Lower leg skin (tissue), 4 donors: Measurements from ENCODE around the gene CEP128. TPM values are rescaled to one million over a fixed set of nuclear protein-coding genes. Genes with fewer than 3 reads are reported as not detected.

ENCODE experiments used
- DNase-seq, 2 donors: peaks; one replicate each; pipeline ENCODE4 v3.0.0-alpha.2; 2019; ENCODE audit warnings: low spot score in 2 of 2
- H3K4me3 ChIP-seq: fragments of 200-600 bp; sonication (generic); 2 replicates; pipeline ENCODE4 v1.5.1; 2017; ENCODE audit warnings: mild to moderate bottlenecking, low read depth; ENCODE audit not compliant: poor library complexity, severe bottlenecking
- CTCF ChIP-seq, 3 donors: fragments of 450-650 bp; IDR thresholded peaks; one replicate each; pipeline ENCODE4 v1.5.1; 2016; ENCODE audit warnings: antibody characterized with exemption in 3 of 3, mild to moderate bottlenecking in 3 of 3, moderate library complexity in 2 of 3
- POLR2A ChIP-seq, 2 donors: fragments of 450-650 bp; IDR thresholded peaks; one replicate each; pipeline ENCODE4 v1.6.1; 2016 to 2017; ENCODE audit warnings: antibody characterized with exemption in 2 of 2, mild to moderate bottlenecking in 1 of 2, moderate library complexity in 1 of 2
- WGBS, 2 donors: methylation state at CpG; one replicate each; pipeline ENCODE4 v1.1.5; 2018; 5-methylcytosine and 5-hydroxymethylcytosine counted together
- intact Hi-C: fragments of 100-400 bp; cut with DNase I; formaldehyde crosslinking; loops from one replicate; pipeline ENCODE4 v1.15.0; 2023; ENCODE audit warnings: low total_unique reads
- total RNA-seq, 4 donors: library from RNA; depleted of rRNA; stranded (reverse); fragments of >200 nt; gene quantifications; one replicate each; pipeline ENCODE4 v1.1.0, GENCODE V29; 2016

Gene CEP128
- total RNA-seq, 4 donors from 2014 or later: 5.9 to 10.5 (median 9.0) TPM

- TF ChIP-seq POLR2A (IDR thresholded peaks at IDR 0.05): no peak
- TF ChIP-seq CTCF (IDR thresholded peaks at IDR 0.05): no peak
- DNase-seq: no peak
- intact Hi-C loops: no loop called here
- no peak overlapping the region for H3K4me3 ChIP-seq
Observed at GRCh38 chr14:80564051-80564450, 377.5 kb downstream of the CEP128 start.

- 83% methylated on average over 5 of the region's 5 CpGs for WGBS, 2 donors
- intact Hi-C loops: no loop called here
- no peak for DNase-seq
- TF ChIP-seq POLR2A (IDR thresholded peaks at IDR 0.05) (no peak), CTCF (IDR thresholded peaks at IDR 0.05) (no peak)
- no peak overlapping the region for H3K4me3 ChIP-seq
Observed at GRCh38 chr14:80560800-80561657, 380.5 kb downstream of the CEP128 start.

- 93 to 98% methylated on average over 2 of the region's 2 CpGs for WGBS, 2 donors
- DNase-seq: no peak
- intact Hi-C loops: no loop called here
- TF ChIP-seq POLR2A (IDR thresholded peaks at IDR 0.05): no peak
- no peak for TF ChIP-seq CTCF (IDR thresholded peaks at IDR 0.05)
- H3K4me3 ChIP-seq: no peak overlapping the region
Observed at GRCh38 chr14:80554139-80554538, 387.4 kb downstream of the CEP128 start.

- TF ChIP-seq POLR2A (IDR thresholded peaks at IDR 0.05) (no peak), CTCF (IDR thresholded peaks at IDR 0.05) (no peak)
- 55 to 63% methylated on average over 6 of the region's 6 CpGs for WGBS, 2 donors
- DNase-seq: peak in 1 of 2 donors; percentile 14
- no peak overlapping the region for H3K4me3 ChIP-seq
- intact Hi-C loops: no loop called here
Observed at GRCh38 chr14:80549141-80549540, 392.4 kb downstream of the CEP128 start.

- DNase-seq: no peak
- no peak for TF ChIP-seq POLR2A (IDR thresholded peaks at IDR 0.05)
- TF ChIP-seq CTCF (IDR thresholded peaks at IDR 0.05): no peak
- intact Hi-C loops: no loop called here
- WGBS, 2 donors: 73 to 82% methylated on average over 4 of the region's 4 CpGs
- no peak overlapping the region for H3K4me3 ChIP-seq
Observed at GRCh38 chr14:80545935-80546854, 395.3 kb downstream of the CEP128 start.
